Right lobe of liver (tissue), 4 donors: ENCODE data around the gene ARHGAP19.

ENCODE experiments used
- CTCF ChIP-seq, 4 donors: fragments of 200-600 bp in 3 of 4; fragments of 450-650 bp in 1 of 4; IDR thresholded peaks; one replicate each; pipeline versions ENCODE4 v1.5.1 to v1.8.0; 2016 to 2022; ENCODE audit warnings: antibody characterized with exemption in 4 of 4, mild to moderate bottlenecking in 2 of 4
- POLR2A ChIP-seq: fragments of 450-650 bp; IDR thresholded peaks from one replicate; pipeline ENCODE4 v1.6.1; 2017; ENCODE audit warnings: antibody characterized with exemption, mild to moderate bottlenecking
- donor health status: DM: no; HTN: no; CAD: no.
- donor health status: DM: no; HTN: no; CAD: no.
- donor health status: DM: no; HTN: yes; CAD: no.

DNA sequence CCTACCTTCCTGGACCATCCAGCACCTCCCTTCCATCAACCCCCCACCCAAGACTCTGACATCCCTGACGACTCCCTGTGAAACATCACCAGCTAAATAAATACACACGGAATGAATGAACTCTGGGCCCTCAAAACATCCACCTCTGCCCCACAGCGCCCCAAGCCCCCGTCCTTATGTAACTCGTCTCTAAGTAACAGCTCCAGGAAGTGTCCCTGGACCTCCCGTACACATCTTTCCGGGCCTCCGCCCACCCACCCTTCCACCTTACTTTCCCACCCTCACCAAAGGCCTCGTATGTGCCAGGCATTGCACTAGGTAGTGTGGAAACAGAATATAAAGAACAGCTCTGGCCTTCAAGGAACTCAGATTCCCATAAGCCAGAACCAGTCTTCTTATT lies 79.0 kb downstream of the ARHGAP19 start:
- TF ChIP-seq CTCF (IDR thresholded peaks at IDR 0.05) (no peak), POLR2A (no peak)
